NAMALWA (cell line): ENCODE measurements around the gene NXPE1.
A peak's percentile ranks its signal among the peaks of the same experiment; 100 is the strongest.
"Not testable (repeated sequence)": the region's sequence is repeated elsewhere in the genome, so short reads cannot be mapped to it uniquely, and the experiment has no call there.

ENCODE experiments used
- DNase-seq: peaks from one replicate; pipeline ENCODE4 v3.0.0-alpha.2; 2015; ENCODE audit warnings: low spot score

Gene NXPE1

DNA sequence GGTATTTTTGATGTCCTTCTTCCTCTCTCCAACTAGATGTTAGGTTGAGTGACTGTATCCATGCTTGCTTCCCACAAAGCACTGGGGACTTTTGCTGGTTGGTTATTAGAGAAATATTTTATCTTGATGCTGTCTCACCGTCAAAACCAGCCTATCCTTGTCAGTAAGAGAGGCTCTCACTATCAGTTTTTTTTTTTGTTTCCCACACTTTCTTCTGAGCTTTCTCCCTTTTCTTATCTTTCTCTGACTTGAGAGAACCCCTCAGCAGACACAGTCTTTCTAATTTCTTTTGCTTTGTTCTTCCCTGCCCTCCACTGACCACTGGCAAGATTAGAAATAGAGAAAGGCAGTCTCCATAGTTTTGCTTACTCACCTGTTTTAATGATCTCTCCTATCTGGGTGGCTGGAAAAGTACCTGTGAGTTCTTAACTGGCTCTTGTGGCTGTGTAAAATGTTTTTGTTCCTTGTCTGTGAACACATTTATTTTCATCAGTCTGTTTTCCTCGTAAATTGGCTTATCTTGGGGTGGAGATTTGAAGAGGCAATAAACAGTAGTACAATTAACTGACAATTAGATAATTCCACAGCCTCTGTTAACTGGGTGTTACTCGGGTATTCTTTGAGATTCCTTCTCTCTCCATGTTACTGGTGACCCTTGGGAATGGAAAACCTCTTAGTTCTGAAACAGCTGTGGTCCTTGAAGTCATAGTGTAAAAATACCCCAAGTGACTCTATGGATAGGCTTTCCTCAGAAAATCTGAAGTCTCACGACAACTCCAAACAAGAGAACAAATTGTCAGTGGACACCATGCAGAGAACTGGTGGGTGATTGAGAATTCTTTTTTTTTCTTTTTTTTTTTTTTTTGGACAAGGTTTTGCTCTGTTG is at the start of gene NXPE1:
TSS of gene NXPE1 (minus strand) at position 457 of the 886 bp plus-strand sequence. CDS start 8,680 bp downstream, outside the sequence.
- no peak for DNase-seq

DNA sequence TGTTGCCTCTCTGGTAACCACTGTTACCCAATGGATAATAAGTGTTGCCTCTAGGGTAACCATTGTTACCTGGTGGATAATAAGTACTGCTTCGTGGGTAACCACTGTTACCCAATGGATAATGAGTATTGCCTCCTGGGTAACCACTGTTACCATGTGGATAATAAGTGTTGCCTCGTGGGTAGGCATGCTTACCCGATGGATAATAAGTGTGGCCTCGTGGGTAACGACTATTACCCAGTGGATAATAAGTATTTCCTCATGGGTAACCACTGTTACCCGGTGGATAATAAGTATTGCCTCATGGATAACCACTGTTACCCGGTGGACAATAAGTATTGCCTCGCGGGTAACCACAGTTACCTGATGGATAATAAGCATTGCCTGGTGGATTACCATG is 49.7 kb upstream of the NXPE1 start:
- DNase-seq, result no peak

DNA sequence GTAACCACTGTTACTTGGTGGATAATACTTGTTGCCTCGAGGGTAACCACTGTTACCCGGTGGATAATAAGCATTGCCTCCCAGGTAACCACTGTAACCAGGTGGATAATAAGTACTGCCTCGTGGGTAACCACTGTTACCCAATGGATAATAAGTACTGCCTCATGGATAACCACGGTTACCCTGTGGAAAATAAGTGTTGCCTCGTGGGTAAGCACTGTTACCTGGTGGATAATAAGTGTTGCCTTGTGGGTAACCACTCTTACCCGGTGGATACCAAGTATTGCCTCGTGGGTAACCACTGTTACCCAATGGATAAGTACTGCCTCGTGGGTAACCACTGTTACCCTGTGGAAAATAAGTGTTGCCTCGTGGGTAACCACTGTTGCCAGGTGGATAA is 48.9 kb upstream of the NXPE1 start:
- DNase-seq, result not testable (repeated sequence)

DNA sequence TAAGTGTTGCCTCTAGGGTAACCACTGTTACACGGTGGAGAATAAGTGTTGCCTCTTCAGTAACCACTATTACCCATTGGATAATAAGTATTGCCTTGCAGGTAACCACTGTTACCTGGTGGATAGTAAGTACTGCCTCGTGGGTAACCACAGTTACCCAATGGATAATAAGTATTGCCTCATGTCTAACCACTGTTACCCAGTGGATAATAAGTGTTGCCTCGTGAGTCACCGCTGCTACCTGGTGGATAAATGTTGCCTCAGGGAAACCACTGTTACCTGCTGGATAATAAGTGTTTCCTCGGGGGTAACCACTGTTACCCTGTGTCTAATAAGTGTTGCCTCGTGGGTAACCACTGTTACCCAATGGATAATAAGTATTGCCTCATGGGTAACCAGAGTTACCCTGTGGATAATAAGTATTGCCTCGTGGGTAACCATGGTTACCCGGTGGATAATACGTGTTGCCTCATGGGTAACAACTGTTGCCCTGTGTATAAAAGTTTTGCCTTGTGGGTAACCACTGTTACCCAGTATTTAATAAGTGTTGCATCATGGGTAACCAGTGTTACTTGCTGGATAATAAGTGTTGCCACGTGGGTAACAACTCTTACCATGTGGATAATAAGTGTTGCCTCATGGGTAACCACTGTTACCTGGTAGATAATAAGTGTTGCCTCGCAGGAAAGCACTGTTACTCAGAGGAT is 48.2 kb upstream of the NXPE1 start:
- DNase-seq, result no peak

DNA sequence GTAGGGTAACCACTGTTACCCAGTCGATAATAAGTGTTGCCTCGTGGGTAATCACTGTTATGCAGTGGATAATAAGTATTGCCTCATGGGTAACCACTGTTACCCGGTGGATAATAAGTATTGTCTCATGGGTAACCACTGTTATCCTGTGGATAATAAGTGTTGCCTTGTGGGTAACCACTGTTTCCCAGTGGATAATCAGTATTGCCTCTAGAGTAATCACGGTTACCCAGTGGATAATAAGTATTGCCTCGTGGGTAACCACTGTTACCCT is 47.1 kb upstream of the NXPE1 start:
- DNase-seq, result not testable (repeated sequence)

DNA sequence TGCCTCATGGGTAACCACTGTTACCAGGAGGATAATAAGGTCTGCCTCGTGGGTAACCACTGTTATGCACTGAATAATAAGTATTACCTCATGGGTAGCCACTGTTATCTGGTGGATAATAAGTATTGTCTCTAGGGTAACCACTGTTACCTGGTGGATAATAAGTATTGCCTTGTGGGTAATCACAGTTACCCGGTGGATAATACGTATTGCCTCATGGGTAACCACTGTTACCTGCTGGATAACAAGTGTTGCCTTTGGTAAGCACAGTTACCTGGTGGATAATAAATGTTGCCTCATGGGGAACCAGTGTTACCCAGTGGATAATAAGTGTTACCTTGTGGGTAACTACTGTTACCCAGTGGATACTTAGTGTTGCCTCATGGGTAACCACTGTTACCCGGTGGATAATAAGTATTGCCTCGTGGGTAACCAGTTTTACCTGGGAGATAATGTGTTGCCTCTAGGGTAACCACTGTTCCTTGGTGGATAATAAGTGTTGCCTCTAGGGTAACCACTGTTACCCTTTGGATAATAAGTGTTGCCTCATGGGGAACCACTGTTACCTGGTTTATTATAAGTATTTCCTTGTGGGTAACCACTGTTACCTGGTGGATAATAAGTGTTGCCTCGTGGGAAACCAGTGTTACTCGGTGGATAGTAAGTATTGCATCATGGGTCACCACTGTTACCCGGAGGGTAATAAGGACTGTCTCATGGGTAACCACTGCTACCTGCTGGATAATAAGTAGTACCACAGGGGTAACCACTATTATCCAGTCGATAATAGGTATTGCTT is 46.5 kb upstream of the NXPE1 start:
- no peak for DNase-seq

DNA sequence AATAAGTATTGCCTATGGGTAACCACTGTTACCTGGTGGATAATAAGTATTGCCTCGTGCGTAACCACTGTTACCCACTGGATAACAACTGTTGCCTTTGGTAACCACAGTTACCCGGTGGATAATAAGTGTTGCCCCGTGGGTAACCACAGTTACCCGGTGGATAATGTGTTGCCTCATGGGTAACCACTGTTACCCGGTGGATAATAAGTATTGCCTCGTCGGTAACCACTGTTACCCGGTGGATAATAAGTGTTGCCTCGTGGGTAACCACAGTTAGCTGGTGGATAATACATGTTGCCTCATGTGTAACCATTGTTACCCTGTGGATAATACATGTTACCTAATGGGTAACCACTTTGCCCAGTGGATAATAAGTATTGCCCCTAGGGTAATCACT is 45.7 kb upstream of the NXPE1 start:
- DNase-seq, result no peak

DNA sequence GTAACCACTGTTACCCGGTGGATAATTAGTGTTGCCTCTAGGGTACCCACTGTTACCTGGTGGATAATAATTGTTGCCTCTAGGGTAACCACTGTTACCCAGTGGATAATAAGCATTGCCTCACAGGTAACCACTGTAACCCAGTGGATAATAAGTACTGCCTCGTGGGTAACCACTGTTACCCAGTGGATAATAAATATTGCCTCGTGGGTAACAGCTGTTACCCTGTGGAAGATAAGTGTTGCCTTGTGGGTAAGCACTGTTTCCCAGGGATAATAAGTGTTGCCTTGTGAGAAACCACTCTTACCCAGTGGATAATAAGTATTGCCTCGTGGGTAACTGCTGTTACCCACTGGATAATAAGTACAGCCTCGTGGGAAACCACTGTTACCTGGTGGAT is 45.2 kb upstream of the NXPE1 start:
- no peak for DNase-seq

DNA sequence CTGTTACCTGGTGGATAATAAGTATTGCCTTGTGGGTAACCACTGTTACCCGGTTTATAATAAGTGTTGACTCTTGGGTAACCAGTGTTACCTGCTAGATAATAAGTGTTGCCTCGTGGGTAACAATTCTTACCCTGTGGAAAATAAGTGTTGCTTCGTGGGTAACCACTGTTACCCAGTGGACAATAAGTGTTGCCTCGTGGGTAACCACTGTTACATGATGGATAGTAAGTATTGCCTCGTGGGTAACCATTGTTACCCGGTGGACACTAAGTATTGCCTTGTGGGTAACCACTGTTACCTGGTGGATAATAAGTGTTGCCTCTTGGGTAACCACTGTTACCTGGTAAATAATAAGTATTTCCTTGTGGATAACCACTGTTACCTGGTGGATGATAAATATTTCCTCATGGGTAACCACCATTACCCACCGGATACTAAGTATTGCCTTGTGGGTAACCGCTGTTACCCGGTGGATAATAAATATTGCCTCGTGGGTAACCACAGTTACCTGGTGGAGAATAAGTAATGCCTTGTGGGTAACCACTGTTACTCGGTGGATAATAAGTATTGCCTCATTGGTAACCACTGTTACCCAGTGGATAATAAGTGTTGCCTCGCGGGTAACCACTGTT is 44.6 kb upstream of the NXPE1 start:
- no peak for DNase-seq

DNA sequence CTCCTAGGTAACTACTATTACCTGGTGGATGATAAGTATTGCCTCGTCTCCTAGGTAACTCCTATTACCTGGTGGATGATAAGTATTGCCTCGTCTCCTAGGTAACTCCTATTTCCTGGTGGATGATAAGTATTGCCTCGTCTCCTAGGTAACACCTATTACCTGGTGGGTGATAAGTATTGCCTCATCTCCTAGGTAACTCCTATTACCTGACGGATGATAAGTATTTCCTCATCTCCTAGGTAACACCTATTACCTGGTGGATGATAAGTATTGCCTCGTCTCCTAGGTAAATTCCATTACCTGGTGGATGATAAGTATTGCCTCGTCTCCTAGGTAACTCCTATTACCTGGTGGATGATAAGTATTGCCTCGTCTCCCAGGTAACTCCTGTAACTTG is 43.5 kb upstream of the NXPE1 start:
- not testable (repeated sequence) for DNase-seq

DNA sequence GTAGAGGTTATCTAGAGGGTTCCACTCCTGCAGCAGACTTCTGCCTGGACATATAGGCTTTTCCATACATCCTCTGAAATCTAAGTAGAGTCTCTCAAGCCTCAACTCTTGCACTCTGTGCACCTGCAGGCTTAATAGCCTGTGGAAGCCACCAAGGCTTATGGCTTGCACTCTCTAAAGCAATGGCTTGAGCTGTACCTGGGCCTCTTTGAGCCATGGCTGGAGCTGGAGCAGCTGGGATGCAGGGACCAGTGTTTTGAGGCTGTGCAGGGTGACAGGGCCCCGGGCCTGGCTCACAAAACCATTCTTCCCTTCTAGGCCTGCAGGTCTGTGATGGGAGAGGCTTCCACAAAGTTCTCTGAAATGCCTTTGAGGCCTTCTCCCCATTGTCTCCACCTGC is 38.8 kb upstream of the NXPE1 start:
- no peak for DNase-seq

DNA sequence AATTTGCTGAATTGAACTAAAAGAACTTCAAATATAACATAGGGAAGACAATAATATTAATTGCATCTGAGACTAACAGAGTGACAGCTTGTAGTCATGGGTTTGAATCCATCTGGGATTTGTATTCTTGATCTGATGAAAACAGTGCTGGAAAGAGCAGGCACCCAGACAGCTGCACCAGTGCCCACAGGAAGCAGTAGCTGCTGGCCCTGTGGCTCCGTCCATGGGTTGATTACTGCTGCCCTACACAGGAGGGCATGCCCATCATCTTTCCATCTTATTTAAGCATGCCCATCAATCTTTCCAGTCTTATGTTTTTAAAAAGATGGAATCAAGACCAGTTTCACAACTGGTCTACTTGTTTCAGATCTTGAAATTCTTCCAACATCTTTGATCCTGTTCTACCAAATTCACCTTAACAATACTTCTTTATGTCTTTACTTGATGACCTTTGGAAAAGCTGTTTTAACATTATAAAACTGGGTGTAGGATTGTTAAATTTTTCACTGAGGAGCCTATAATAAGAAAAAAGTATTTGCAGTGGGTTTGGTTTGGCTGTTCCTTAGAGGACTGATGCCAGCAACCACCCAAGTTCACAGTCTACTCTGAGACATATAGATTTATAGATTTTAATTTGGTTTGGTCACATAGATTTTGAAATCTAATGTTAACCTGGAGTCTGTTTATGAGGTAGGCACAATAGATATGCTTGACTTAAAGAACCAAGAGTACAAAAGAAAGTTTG is 36.7 kb upstream of the NXPE1 start:
- no peak for DNase-seq

DNA sequence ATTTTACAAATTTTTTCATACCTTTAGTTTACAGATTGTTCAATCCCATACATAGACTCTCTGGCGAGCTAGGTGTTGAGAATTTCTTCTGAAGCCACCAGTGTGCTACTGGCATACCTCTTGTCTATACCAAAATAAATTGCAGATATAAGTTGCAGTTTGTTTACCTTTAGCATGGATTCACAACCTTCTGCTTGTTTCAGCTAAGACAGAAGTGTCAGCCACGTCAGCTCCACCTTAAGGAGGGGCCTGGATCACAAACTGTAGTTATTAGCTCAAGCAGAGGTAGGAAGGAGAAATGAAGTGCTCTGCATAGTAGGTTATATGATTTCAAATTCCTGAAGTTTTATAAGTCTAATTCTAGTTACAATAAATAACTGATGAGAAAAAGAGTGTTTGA is 35.9 kb upstream of the NXPE1 start, which contains the start of gene NXPE4:
TSS of gene NXPE4 (minus strand) at position 216 of the 400 bp plus-strand sequence. CDS start 1,027 bp downstream, outside the sequence.
- DNase-seq, result no peak

DNA sequence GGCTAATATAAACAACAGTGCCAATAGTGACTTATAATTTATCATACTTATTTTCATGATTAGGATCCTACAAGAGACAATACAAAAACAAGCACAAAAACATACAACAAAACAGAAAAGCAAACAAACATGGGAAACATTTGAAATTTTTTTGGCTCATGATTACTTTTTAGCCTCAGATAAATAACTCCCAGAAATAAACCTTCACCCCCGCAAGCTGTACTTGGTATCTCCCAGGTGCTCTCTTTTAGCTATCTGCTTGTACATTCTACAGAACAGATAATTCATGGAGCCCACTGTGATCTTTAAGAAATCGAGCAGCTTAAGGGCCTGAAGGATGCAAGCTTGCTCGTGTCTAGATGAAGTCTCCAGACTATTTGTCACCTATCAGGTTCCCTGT is 35.0 kb upstream of the NXPE1 start:
- DNase-seq, result no peak

DNA sequence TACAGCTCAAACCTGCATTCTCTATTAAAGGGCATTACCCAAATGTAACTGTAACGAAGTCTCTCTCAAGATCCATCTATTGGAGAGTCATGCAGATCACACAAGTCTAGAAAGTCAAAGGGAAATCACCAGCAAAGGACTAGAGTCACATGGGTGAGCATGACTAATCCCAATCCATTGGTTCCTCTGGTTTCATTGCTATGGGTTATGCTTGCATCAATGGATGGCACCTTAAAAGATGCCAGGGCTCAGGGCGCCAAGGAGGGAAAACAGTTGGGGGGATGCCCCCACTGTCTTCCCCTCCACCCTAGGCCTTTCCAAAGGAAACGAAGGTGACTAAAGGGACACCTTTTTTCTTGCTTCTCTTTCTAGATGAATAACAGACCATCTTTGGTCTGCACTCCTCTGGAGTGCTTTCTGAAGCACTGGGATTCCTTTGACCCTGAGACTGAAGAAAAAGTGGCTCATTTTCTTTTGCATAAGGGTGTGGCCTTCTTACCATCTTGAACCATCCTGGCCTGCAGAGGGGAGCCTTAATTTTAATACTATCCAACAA is 27.8 kb upstream of the NXPE1 start:
- DNase-seq, result no peak

DNA sequence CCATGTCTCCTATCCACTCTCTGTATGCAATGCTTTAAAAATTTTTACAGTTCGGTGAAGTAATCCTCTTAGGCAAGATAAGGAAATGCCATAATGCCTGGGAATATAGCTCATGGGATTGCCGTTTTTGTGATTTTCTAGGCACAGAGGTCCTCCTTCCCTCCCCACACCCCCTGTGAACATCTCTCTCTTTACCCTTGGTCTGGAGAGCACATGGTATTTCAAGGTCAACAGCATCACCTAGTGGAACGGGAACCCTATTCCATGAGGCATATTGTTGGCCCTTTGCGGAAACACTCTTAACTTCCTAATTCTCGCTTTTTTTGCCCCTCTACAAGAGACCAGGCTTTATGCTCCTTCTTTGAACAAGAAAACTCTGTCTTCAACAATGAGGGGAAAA is 27.1 kb upstream of the NXPE1 start:
- no peak for DNase-seq

DNA sequence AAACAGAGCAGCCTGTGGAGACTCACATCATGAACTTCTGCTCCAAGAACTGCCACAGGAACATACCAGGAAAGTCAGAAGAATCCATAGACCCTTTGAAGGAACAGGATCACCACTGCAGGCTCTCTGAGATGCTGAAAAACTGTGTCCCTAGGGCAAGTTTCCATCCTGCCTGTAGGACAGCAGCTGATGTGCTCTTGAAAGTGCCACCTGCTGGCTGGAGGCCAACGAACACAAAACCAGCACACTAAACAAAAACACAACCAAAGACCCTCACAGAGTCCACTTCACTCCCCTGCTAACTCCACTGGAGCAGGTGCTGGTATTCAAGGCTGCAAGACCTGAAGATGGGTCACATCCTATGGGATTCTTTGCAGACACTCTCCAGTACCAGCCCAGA is 12.0 kb upstream of the NXPE1 start:
- DNase-seq, result peak; percentile 2

DNA sequence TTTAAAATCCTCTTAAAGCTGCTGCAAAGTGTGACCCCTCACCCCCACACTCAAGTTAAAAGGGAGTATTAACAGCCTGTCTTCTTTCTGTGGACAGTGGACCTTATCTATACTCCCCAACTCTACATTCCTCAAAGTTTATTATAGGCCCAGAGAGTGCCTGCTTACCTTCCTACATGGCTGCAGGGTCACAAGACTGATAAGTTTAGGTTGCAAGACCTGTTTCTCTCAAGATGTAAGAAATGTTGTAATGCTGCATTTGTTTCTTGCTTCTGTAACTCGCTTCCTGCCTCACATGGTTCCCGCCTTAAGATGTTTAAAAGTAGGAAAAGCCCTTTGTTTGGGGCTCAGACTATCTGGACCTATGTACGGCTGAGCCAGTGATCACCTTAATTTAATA is 10.1 kb upstream of the NXPE1 start:
- DNase-seq, result no peak

DNA sequence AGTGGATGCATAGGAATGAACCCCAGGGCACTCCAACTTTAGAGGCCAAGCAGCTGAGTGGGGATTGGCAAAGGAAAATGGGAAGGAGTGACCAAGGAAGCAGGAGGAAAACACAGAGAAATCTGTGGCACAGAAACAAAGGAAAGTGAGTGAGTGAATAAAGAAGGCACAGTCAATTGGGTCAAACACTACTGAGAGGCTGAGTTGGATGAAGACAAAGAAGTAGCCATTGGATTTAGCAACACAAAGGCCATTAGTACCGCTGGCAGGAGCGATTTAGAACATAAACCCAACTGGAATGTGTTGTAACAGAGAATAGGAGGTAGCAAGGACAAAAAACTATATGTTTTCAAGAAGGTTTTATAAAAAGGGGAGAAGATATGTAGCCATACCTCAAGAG is 6.6 kb upstream of the NXPE1 start:
- DNase-seq, result no peak

DNA sequence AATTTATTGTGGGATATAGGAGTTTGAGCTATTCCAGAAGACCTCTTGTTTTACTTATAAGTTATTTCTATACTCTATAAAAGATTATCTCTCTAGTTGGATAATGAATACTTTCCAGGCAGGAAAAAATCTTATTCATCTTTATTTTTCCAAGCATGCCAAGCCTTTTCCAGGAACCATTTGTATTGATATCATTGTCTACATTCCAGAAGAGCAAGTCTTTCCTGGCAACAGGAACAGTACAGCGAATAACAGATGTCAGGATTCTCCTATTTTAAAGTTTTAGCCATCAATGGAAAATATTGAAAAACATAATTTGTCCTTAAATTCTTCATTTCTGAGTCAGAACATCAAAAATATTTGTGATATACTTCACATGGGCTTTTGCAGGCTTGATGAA is 5.2 kb upstream of the NXPE1 start:
- DNase-seq, result no peak

DNA sequence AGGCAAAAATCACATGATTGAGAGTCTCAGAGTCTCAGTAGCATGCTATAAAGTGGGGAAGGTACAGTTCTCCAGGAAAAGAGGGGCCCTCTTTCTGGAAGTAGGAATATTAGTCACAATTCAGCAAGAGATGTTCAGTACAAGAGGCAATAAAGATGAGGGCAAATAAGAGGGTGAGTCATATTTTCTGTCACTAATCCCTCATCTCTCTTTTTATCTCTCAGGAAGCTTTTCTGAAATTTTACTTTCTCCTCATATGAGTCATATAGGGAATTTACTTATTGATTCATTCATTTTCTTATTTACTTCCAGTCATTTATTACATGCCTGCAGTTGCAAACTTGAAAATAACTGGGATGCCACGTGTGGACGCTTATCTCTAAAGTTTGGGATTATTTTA is 3.4 kb upstream of the NXPE1 start:
- DNase-seq, result no peak
